Fibroblast of peridontal ligament (primary cell): ENCODE measurements around the gene DISP3.

Experiments used
- DNase-seq: peaks from one replicate; pipeline ENCODE4 v3.0.0-alpha.2; 2010; ENCODE audit errors: extremely low read depth

The DISP3 gene

GRCh38 chr1:11486231-11487009 lies 7.5 kb downstream of the DISP3 start:
- no peak for DNase-seq

GRCh38 chr1:11487196-11487751 lies 8.3 kb downstream of the DISP3 start:
- DNase-seq = no peak

GRCh38 chr1:11488201-11488770 lies 9.3 kb downstream of the DISP3 start:
- DNase-seq = no peak

- DNase-seq = no peak
Observed at GRCh38 chr1:11488966-11489625, 10.1 kb downstream of the DISP3 start.

- DNase-seq = no peak
Observed at GRCh38 chr1:11492235-11492634, 13.3 kb downstream of the DISP3 start.

- DNase-seq = no peak
Observed at GRCh38 chr1:11493972-11494655, 15.2 kb downstream of the DISP3 start.

GRCh38 chr1:11494771-11495170 lies 15.8 kb downstream of the DISP3 start:
- no peak for DNase-seq

GRCh38 chr1:11495579-11495978 lies 16.6 kb downstream of the DISP3 start:
- DNase-seq = no peak

- DNase-seq = no peak
Observed at GRCh38 chr1:11496551-11497080, 17.7 kb downstream of the DISP3 start.

- no peak for DNase-seq
Observed at GRCh38 chr1:11498956-11499594, 20.1 kb downstream of the DISP3 start.

- DNase-seq = no peak
Observed at GRCh38 chr1:11499601-11500331, 20.8 kb downstream of the DISP3 start.

GRCh38 chr1:11500881-11501280 lies 21.9 kb downstream of the DISP3 start:
- DNase-seq = no peak

- DNase-seq = no peak
Observed at GRCh38 chr1:11501491-11501897, 22.5 kb downstream of the DISP3 start.

GRCh38 chr1:11501906-11502485 lies 23.0 kb downstream of the DISP3 start:
- no peak for DNase-seq

GRCh38 chr1:11502516-11502915 lies 23.6 kb downstream of the DISP3 start:
- no peak for DNase-seq

- no peak for DNase-seq
Observed at GRCh38 chr1:11504599-11504998, 25.6 kb downstream of the DISP3 start.

GRCh38 chr1:11505591-11506538 lies 26.9 kb downstream of the DISP3 start:
- no peak for DNase-seq

GRCh38 chr1:11507309-11507708 lies 28.4 kb downstream of the DISP3 start:
- DNase-seq = no peak

- no peak for DNase-seq
Observed at GRCh38 chr1:11513681-11514080, 34.7 kb downstream of the DISP3 start.
